ENCODE results near the gene INPP5A. TPM values are rescaled to one million over a fixed set of nuclear protein-coding genes. Genes with fewer than 3 reads are reported as not detected.

Gene INPP5A
- total and polyA plus RNA-seq, 2 of the 13 experiments (the other 11 are each of a cell fraction or from before 2014, with no cell fraction given): 17.5 to 37.9 TPM

DNA sequence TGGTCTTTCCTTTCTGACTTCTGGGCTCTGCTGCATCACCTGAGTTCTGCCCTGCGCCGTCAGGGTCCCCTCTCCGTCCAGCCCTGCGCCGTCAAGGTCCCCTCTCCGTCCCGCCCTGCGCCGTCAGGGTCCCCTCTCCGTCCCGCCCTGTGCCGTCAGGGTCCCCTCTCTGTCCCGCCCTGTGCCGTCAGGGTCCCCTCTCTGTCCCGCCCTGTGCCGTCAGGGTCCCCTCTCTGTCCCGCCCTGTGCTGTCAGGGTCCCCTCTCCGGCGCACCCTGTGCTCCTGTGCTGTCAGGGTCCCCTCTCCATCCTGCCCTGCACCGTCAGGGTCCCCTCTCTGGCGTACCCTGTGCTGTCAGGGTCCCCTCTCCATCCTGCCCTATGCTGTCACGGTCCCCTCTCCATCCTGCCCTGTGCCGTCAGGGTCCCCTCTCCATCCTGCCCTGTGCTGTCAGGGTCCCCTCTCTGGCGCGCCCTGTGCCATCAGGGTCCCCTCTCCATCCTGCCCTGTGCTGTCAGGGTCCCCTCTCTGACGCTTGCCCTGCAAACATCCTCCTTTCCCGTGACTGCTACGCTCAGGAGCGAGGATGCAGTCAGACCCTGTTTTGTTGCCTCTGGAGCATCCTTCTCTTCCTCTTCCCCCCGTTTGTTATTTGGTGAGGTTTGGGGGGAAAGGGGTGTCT, 66.4 kb downstream of the INPP5A start:
- no peak for DNase-seq (ENCODE audit: low spot score)

More for the DNA sequence above, 66.4 kb downstream of the INPP5A start:
- Histone ChIP-seq H3K4me2 (ENCODE audit: low read depth, low read length) (no peak overlapping the region), H3K36me3 (replicated peaks in 1 of 2; ENCODE audit: control insufficient read depth in 1 of 2, insufficient read depth in 2 of 2, low read length in 2 of 2) (no peaks in the 10 kb centered on the region), H4K20me1 (ENCODE audit: insufficient read depth, low read length) (no peaks in the 10 kb centered on the region; the same call in 1 of the 2 replicates), H3K4me3 (replicated peaks in 1 of 3; ENCODE audit: insufficient read depth in 1 of 3, low read depth in 2 of 3, low read length in 3 of 3) (no peak overlapping the region), H3K27me3 (ENCODE audit: control insufficient read depth in 1 of 2, insufficient read depth in 2 of 2, low read length in 2 of 2) (no peaks in the 10 kb centered on the region), H2AFZ (ENCODE audit: low read length) (no peak overlapping the region), H3K79me2 (ENCODE audit: insufficient read depth, low read length) (peaks cover 18% of the 10 kb centered on the region), H3K9me3 (ENCODE audit: low read length) (peaks cover 30% of the 10 kb centered on the region), H3K27ac (ENCODE audit: extremely low read length, insufficient read depth, low read length) (no peak overlapping the region), H3K4me1 (ENCODE audit: insufficient read depth, low read length) (peaks cover 14% of the 10 kb centered on the region), H3K9ac (ENCODE audit: insufficient read depth, low read depth, low read length) (no peak overlapping the region)
- POLR2A ChIA-PET: no interaction called here
- no TSS peak for BruUV-seq (replicated peaks)
- no peak for TF ChIP-seq ZNF615 (CRISPR knock-in tag; IDR thresholded peaks at IDR 0.05; ENCODE audit: borderline replicate concordance)
- no peak for TF ChIP-seq NFIC (IDR thresholded peaks at IDR 0.05; ENCODE audit: low read length)
- TF ChIP-seq HCFC1 (IDR thresholded peaks at IDR 0.05; ENCODE audit: low read depth, low read length): no peak
- TF ChIP-seq, protein P1, sequence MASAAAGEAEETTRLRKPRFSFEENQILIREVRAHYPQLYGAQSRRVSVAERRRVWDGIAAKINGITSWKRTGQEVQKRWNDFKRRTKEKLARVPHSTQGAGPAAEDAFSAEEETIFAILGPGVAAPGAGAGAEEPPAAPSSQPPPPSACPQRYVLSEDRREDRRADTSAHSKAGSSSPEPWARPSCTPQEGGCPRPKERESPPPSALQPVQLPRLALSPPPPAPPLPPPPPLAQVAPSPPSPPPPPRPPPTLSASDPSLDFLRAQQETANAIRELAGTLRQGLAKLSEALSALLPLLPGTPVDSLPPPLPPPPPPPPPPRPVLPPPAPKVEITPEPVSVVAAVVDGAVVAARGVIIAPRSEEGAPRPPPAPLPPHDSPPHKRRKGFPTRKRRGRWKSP (CRISPR knock-in tag; IDR thresholded peaks at IDR 0.05): no peak
- TF ChIP-seq, protein P2, sequence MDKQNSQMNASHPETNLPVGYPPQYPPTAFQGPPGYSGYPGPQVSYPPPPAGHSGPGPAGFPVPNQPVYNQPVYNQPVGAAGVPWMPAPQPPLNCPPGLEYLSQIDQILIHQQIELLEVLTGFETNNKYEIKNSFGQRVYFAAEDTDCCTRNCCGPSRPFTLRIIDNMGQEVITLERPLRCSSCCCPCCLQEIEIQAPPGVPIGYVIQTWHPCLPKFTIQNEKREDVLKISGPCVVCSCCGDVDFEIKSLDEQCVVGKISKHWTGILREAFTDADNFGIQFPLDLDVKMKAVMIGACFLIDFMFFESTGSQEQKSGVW (CRISPR knock-in tag; IDR thresholded peaks at IDR 0.05; ENCODE audit: borderline replicate concordance): no peak
- no peak for TF ChIP-seq HDAC2 (CRISPR knock-in tag; IDR thresholded peaks at IDR 0.05)
- TF ChIP-seq SPEN (CRISPR knock-in tag; IDR thresholded peaks at IDR 0.05; ENCODE audit: low read depth): no peak
- TF ChIP-seq ZNF720 (CRISPR knock-in tag; IDR thresholded peaks at IDR 0.05): no peak
- TF ChIP-seq, protein P3, sequence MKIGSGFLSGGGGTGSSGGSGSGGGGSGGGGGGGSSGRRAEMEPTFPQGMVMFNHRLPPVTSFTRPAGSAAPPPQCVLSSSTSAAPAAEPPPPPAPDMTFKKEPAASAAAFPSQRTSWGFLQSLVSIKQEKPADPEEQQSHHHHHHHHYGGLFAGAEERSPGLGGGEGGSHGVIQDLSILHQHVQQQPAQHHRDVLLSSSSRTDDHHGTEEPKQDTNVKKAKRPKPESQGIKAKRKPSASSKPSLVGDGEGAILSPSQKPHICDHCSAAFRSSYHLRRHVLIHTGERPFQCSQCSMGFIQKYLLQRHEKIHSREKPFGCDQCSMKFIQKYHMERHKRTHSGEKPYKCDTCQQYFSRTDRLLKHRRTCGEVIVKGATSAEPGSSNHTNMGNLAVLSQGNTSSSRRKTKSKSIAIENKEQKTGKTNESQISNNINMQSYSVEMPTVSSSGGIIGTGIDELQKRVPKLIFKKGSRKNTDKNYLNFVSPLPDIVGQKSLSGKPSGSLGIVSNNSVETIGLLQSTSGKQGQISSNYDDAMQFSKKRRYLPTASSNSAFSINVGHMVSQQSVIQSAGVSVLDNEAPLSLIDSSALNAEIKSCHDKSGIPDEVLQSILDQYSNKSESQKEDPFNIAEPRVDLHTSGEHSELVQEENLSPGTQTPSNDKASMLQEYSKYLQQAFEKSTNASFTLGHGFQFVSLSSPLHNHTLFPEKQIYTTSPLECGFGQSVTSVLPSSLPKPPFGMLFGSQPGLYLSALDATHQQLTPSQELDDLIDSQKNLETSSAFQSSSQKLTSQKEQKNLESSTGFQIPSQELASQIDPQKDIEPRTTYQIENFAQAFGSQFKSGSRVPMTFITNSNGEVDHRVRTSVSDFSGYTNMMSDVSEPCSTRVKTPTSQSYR (CRISPR knock-in tag; IDR thresholded peaks at IDR 0.05; ENCODE audit: borderline replicate concordance): no peak
- TF ChIP-seq MAFK (conservative IDR thresholded peaks at IDR 0.05 in 1 of 2, IDR thresholded peaks at IDR 0.05 in 1 of 2; ENCODE audit: low read length in 2 of 2): no peak
- no peak for TF ChIP-seq SNAPC2 (CRISPR knock-in tag; IDR thresholded peaks at IDR 0.05)
- no peak for TF ChIP-seq MTF1 (CRISPR knock-in tag; IDR thresholded peaks at IDR 0.05)
- no peak for TF ChIP-seq RELA (CRISPR knock-in tag; IDR thresholded peaks at IDR 0.05)
- TF ChIP-seq KLF13 (CRISPR knock-in tag; IDR thresholded peaks at IDR 0.05): no peak
- CTCF ChIA-PET (ENCODE audit: low intra/inter-chr PET ratio, low total read pairs): no interaction called here
- intact Hi-C loops (cut with micrococcal nuclease; ENCODE audit: unreplicated experiment) (no loop called here), in situ Hi-C loops (cut with HindIII; ENCODE audit: extremely low pct_ligation_motif_present, low pct_unique_long_range_greater_than_20kb) (no loop called here)
- FAIRE-seq (no peak), ATAC-seq (no peak)
- 96% methylated on average over 30 of the region's 30 CpGs for WGBS (ENCODE audit: low lambda C conversion rate)

All from HepG2 (cell line).